Ascending aorta (tissue), 2 donors: ENCODE measurements around the gene OR56A5. TPM values are rescaled to one million over a fixed set of nuclear protein-coding genes. Genes with fewer than 3 reads are reported as not detected.

ENCODE experiments used
- DNase-seq, 2 donors: peaks; one replicate each; pipeline ENCODE4 v3.0.0-alpha.2; 2019; ENCODE audit warnings: low spot score in 2 of 2
- H3K27ac ChIP-seq, 2 donors: fragments of 200-600 bp; sonication (generic); one replicate each; pipeline ENCODE4 v1.5.1; 2016 to 2017; ENCODE audit warnings: mild to moderate bottlenecking in 1 of 2
- H3K27me3 ChIP-seq: fragments of 200-600 bp; sonication (generic); one replicate; pipeline ENCODE4 v1.5.1; 2017
- H3K36me3 ChIP-seq, 2 donors: fragments of 200-600 bp; sonication (generic); one replicate each; pipeline ENCODE4 v1.5.1; 2016
- H3K4me1 ChIP-seq, 2 donors: fragments of 200-600 bp; sonication (generic); one replicate each; pipeline ENCODE4 v1.5.1; 2016 to 2017; ENCODE audit warnings: mild to moderate bottlenecking in 1 of 2
- H3K4me3 ChIP-seq, 2 donors: fragments of 200-600 bp; sonication (generic); one replicate each; pipeline ENCODE4 v1.5.1; 2016 to 2017; ENCODE audit warnings: mild to moderate bottlenecking in 1 of 2
- H3K9me3 ChIP-seq, 2 donors: fragments of 200-600 bp; sonication (generic); one replicate each; pipeline ENCODE4 v1.5.1; 2016
- intact Hi-C: fragments of 100-400 bp; cut with DNase I; formaldehyde crosslinking; loops from one replicate; pipeline ENCODE4 v1.15.1; 2023
- total RNA-seq: library from RNA; depleted of rRNA; stranded (reverse); fragments of >200 nt; gene quantifications from one replicate; pipeline ENCODE4 v1.1.0, GENCODE V29; 2016
- TF ChIP-seq, protein P1 (sequence below), 3 experiments: fragments of 200-600 bp in 2 of 3; fragments of 450-650 bp in 1 of 3; sonication (generic) in 2 of 3; IDR thresholded peaks; one replicate each; pipeline ENCODE4 v1.5.1; 2016 to 2019; ENCODE audit warnings: antibody characterized with exemption in 3 of 3, mild to moderate bottlenecking in 1 of 3, moderate library complexity in 1 of 3

Gene OR56A5
- total RNA-seq, 1 donor from 2014 or later = not detected

DNA sequence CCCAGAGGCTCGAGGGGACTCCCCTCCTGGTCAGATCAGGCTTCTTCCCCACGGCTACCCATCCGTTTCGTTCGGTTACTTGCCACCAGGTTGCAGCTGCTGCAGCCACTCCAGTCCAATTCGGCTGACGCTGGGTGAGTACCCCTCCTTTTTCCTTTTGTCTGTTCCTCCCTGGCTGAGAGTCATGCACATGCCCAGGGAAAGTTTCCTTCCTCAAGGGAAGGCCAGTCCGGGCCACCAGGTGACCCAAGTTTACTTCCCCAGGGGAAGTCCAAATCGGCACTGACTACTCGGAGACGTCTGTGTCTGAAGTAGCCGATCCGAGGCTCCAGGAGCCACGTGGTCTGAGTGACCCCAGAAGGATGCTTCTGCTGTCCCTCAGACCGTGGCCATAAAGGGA lies 39.5 kb downstream of the OR56A5 start:
- Histone ChIP-seq H3K27me3 (no peaks in the 10 kb centered on the region), H3K36me3 (no peaks in the 10 kb centered on the region), H3K9me3 (no peaks in the 10 kb centered on the region), H3K27ac (no peak overlapping the region), H3K4me1 (no peaks in the 10 kb centered on the region), H3K4me3 (no peak overlapping the region)
- DNase-seq = no peak
- TF ChIP-seq, protein P1, sequence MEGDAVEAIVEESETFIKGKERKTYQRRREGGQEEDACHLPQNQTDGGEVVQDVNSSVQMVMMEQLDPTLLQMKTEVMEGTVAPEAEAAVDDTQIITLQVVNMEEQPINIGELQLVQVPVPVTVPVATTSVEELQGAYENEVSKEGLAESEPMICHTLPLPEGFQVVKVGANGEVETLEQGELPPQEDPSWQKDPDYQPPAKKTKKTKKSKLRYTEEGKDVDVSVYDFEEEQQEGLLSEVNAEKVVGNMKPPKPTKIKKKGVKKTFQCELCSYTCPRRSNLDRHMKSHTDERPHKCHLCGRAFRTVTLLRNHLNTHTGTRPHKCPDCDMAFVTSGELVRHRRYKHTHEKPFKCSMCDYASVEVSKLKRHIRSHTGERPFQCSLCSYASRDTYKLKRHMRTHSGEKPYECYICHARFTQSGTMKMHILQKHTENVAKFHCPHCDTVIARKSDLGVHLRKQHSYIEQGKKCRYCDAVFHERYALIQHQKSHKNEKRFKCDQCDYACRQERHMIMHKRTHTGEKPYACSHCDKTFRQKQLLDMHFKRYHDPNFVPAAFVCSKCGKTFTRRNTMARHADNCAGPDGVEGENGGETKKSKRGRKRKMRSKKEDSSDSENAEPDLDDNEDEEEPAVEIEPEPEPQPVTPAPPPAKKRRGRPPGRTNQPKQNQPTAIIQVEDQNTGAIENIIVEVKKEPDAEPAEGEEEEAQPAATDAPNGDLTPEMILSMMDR (IDR thresholded peaks at IDR 0.05) = no peak
- intact Hi-C loops = no loop called here

GRCh38 chr11:5928271-5928670 lies 40.0 kb downstream of the OR56A5 start:
- no peaks in the 10 kb centered on the region for H3K9me3 ChIP-seq
- intact Hi-C loops = no loop called here

DNA sequence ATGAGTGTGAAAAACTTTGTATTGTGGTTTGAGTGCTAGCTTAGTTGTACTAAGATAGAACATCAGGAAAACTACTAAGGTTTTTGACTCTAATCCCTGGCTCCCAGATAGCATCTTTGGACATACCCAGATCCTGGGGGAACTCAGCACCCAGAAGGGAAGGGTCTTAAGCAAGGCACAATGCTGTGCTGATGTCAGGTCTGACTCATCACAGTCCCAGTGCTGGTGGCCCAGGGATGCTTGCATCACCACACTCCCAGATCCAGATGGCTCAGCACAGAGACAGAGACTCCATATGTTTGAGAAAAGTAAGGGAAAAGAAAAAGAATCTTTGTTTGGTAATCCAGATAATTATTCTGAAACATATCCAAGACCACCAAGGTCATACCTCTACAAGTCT lies 44.5 kb downstream of the OR56A5 start:
- H3K4me1 ChIP-seq = no peaks in the 10 kb centered on the region
- no peak overlapping the region for H3K27ac ChIP-seq
- H3K36me3 ChIP-seq = no peaks in the 10 kb centered on the region
- TF ChIP-seq, protein P1 (IDR thresholded peaks at IDR 0.05) = no peak
- no peak overlapping the region for H3K4me3 ChIP-seq
- intact Hi-C loops = no loop called here
- DNase-seq = no peak
- H3K9me3 ChIP-seq = no peaks in the 10 kb centered on the region
- no peaks in the 10 kb centered on the region for H3K27me3 ChIP-seq

More at GRCh38 chr11:5928271-5928670, 40.0 kb downstream of the OR56A5 start:
- Histone ChIP-seq H3K27me3 (no peaks in the 10 kb centered on the region), H3K4me3 (no peak overlapping the region), H3K4me1 (no peaks in the 10 kb centered on the region), H3K36me3 (no peaks in the 10 kb centered on the region), H3K27ac (no peak overlapping the region)
- no peak for DNase-seq
- TF ChIP-seq, protein P1 (IDR thresholded peaks at IDR 0.05) = no peak

- no peaks in the 10 kb centered on the region for H3K4me1 ChIP-seq
- H3K9me3 ChIP-seq = no peaks in the 10 kb centered on the region
- no peaks in the 10 kb centered on the region for H3K36me3 ChIP-seq
- H3K27me3 ChIP-seq = no peaks in the 10 kb centered on the region
- intact Hi-C loops = no loop called here
- DNase-seq = no peak
- TF ChIP-seq, protein P1 (IDR thresholded peaks at IDR 0.05) = no peak
- H3K27ac ChIP-seq = no peak overlapping the region
- H3K4me3 ChIP-seq = no peak overlapping the region
These were observed 44.9 kb downstream of the OR56A5 start for GRCh38 chr11:5923427-5923776.

- intact Hi-C loops = no loop called here
- no peak for DNase-seq
- H3K9me3 ChIP-seq = no peaks in the 10 kb centered on the region
- TF ChIP-seq, protein P1 (IDR thresholded peaks at IDR 0.05) = no peak
- H3K27ac ChIP-seq = no peak overlapping the region
- no peaks in the 10 kb centered on the region for H3K27me3 ChIP-seq
- no peaks in the 10 kb centered on the region for H3K36me3 ChIP-seq
- no peaks in the 10 kb centered on the region for H3K4me1 ChIP-seq
- H3K4me3 ChIP-seq = no peak overlapping the region
These were observed 45.4 kb downstream of the OR56A5 start for GRCh38 chr11:5922749-5923426.

Other genes starting within 250 kb of the OR56A5 start
- not detected for gene OR56B1, start 232.0 kb downstream of the OR56A5 start, total RNA-seq
- gene OR52N4, start 214.3 kb downstream of the OR56A5 start, total RNA-seq = not detected
- not detected for gene OR52N5, start 185.1 kb downstream of the OR56A5 start, total RNA-seq
- not detected for gene OR52N1, start 177.2 kb downstream of the OR56A5 start, total RNA-seq
- gene OR52N2, start 159.6 kb downstream of the OR56A5 start, total RNA-seq = not detected
- not detected for gene OR52E6, start 126.6 kb downstream of the OR56A5 start, total RNA-seq
- not detected for gene OR52E8, start 110.8 kb downstream of the OR56A5 start, total RNA-seq
- gene OR52E4, start 87.9 kb downstream of the OR56A5 start, total RNA-seq = not detected
- gene OR52E5, start 75.3 kb downstream of the OR56A5 start, total RNA-seq = not detected
- gene OR56A3, start 26.2 kb downstream of the OR56A5 start, total RNA-seq = not detected
- gene OR52L1, start 18.5 kb upstream of the OR56A5 start, total RNA-seq = not detected
- not detected for gene OR56A4, start 38.5 kb upstream of the OR56A5 start, total RNA-seq
- not detected for gene OR56A1, start 62.3 kb upstream of the OR56A5 start, total RNA-seq
- gene OR56B4, start 139.2 kb upstream of the OR56A5 start, total RNA-seq = not detected
- not detected for gene OR52B2, start 201.8 kb upstream of the OR56A5 start, total RNA-seq
- gene OR52W1, start 230.7 kb upstream of the OR56A5 start, total RNA-seq = not detected
- not detected for gene C11orf42, start 237.1 kb upstream of the OR56A5 start, total RNA-seq